ENCODE data around the gene EEF1E1.
"Not testable (repeated sequence)": the region's sequence is repeated elsewhere in the genome, so short reads cannot be mapped to it uniquely, and the experiment has no call there.

Gene EEF1E1

GRCh38 chr6:8063761-8064637 is 38.3 kb downstream of the EEF1E1 start, which contains the start of gene BLOC1S5:
Gene BLOC1S5 (minus strand): TSS chr6:8064389. CDS start chr6:8064376, 13 bp downstream.
- DNase-seq: peak; percentile 98
- Mint-ChIP-seq H3K4me3 (peak within 1 kb of the TSS; percentile 92), H3K9me3 (no peaks in the 10 kb centered on the region), H3K36me3 (peaks cover 13% of the 10 kb centered on the region), H3K27me3 (peaks cover 4% of the 10 kb centered on the region), H3K4me1 (peaks cover 35% of the 10 kb centered on the region), H3K27ac (peak within 1 kb of the TSS; percentile 89)
- CTCF ChIA-PET: interaction anchor here (0.6 to 2.4 kb wide), 5 partner anchors 38 to 341 kb away, joined by 3 to 5 read pairs (median 4); partner anchors contain the start of genes BMP6 and EEF1E1

DNA sequence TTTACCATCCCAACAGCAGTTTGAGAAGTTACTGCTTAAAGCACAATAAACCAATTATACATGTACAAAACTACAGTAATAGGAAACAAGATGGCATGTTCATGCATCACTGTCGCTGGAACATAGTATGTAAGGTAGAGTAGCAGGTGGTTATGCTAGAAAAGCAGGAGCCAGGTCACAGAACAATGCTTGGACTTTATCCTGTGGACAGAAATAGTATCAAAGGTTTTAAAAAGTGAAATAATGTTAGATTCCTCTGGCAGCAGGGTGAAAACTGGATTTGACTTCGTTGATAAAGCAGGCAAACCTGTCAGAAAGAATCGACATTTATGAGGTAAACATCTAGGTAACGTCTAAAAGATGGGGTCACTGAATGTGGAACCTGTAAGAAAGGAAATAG is 40.6 kb downstream of the EEF1E1 start:
- Mint-ChIP-seq H3K27me3 (no peaks in the 10 kb centered on the region), H3K4me3 (no peak overlapping the region), H3K4me1 (peaks cover 31% of the 10 kb centered on the region), H3K36me3 (peaks cover 14% of the 10 kb centered on the region), H3K27ac (no peak overlapping the region), H3K9me3 (no peaks in the 10 kb centered on the region)
- DNase-seq: no peak
- CTCF ChIA-PET: no interaction called here

DNA sequence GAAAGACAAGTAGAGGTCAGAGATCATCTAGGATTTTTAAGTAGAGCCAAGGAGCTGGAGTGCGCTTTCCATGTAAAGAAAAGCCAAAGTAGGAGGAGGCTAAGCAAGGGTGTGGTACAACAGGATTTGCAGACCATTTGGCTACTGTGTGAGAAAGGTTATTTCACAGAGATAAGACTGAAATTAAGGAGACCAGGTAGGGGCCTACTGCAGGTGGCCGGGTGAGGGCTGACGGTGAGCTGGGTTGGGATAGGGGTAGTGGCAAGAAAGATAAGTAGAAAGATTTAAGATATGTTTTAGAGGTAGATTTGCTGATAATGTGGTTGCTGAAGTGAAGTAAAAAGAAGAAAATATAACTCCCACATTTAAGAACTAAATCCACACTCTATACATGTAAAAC is 42.0 kb downstream of the EEF1E1 start:
- Mint-ChIP-seq H3K27me3 (no peaks in the 10 kb centered on the region), H3K36me3 (peaks cover 17% of the 10 kb centered on the region), H3K27ac (no peak overlapping the region), H3K4me1 (peaks cover 19% of the 10 kb centered on the region), H3K9me3 (no peaks in the 10 kb centered on the region), H3K4me3 (no peak overlapping the region)
- no peak for DNase-seq
- CTCF ChIA-PET: interaction anchor here (0.6 to 2.9 kb wide), 3 partner anchors 335 to 339 kb away, joined by 3 to 12 read pairs (median 12); partner anchors contain the start of gene BMP6

DNA sequence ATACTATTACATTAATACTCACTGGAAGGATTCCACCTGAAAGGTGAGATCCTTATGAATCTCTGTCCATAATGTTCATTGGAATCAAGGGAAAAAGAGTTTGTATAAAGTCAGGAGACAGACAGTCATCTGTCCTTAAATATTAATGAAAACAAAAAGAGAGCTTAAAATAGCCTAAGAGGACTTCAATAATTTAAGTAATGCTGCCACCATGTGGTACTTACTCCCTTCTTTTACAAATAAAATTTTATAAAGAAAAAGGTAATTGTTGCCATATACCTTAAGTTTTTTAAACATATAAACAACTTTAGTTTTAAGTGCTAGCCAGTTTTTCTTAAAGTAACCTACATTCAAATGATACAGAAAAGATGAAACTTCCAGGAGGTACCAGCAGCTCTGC is 43.2 kb downstream of the EEF1E1 start:
- Mint-ChIP-seq H3K4me3 (no peak overlapping the region), H3K9me3 (no peaks in the 10 kb centered on the region), H3K27me3 (no peaks in the 10 kb centered on the region), H3K27ac (no peak overlapping the region), H3K36me3 (peaks cover 21% of the 10 kb centered on the region), H3K4me1 (peaks cover 8% of the 10 kb centered on the region)
- CTCF ChIA-PET: interaction anchor here (0.9 to 2.9 kb wide), 7 partner anchors 20 to 338 kb away, joined by 3 to 12 read pairs (median 4); partner anchors contain the start of gene BMP6
- DNase-seq: no peak

- Mint-ChIP-seq H3K27ac (no peak overlapping the region), H3K4me1 (peaks cover 3% of the 10 kb centered on the region), H3K9me3 (no peaks in the 10 kb centered on the region), H3K4me3 (no peak overlapping the region), H3K27me3 (no peaks in the 10 kb centered on the region), H3K36me3 (peaks cover 25% of the 10 kb centered on the region)
- no peak for DNase-seq
- CTCF ChIA-PET: interaction anchor here (1.0 to 2.9 kb wide), 4 partner anchors 141 to 339 kb away, joined by 3 to 12 read pairs (median 4); partner anchors contain the start of gene BMP6
Measured at GRCh38 chr6:8057793-8058192, 44.6 kb downstream of the EEF1E1 start.

DNA sequence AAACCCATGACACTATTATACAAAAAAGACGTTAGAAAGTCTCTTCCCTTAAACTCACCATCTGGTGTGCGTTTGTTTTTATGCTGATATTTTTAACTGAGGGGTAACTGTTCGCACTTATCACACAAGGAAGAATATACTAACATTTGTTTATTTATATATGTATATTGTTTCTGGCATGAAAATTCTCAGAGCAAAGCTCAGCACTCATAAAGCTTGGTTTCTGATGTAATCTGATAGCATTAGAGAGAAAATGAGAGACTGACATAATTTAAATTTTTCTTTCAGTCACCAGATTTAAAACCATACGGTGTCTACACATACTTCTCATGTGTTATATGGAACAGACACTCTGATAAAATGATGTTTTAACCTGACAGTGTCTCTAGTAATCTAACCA is 45.1 kb downstream of the EEF1E1 start:
- H3K27me3 Mint-ChIP-seq: no peaks in the 10 kb centered on the region
- H3K4me3 Mint-ChIP-seq: no peak overlapping the region
- no peaks in the 10 kb centered on the region for H3K4me1 Mint-ChIP-seq
- peaks cover 23% of the 10 kb centered on the region for H3K36me3 Mint-ChIP-seq
- H3K27ac Mint-ChIP-seq: no peak overlapping the region
- H3K9me3 Mint-ChIP-seq: no peaks in the 10 kb centered on the region
- CTCF ChIA-PET: interaction anchor here (1.3 to 2.9 kb wide), 2 partner anchors 332 to 334 kb away, joined by 3 to 12 read pairs; partner anchors contain the start of gene BMP6
- DNase-seq: no peak

- H3K36me3 Mint-ChIP-seq: peaks cover 24% of the 10 kb centered on the region
Measured at GRCh38 chr6:8054276-8054675, 48.1 kb downstream of the EEF1E1 start.

GRCh38 chr6:8047541-8048292 is 54.6 kb downstream of the EEF1E1 start:
- Mint-ChIP-seq H3K36me3 (peaks cover 46% of the 10 kb centered on the region), H3K4me3 (no peak overlapping the region), H3K9me3 (peaks cover 9% of the 10 kb centered on the region), H3K4me1 (no peaks in the 10 kb centered on the region), H3K27me3 (no peaks in the 10 kb centered on the region), H3K27ac (no peak overlapping the region)
- CTCF ChIA-PET: no interaction called here
- DNase-seq: no peak

More at GRCh38 chr6:8054276-8054675, 48.1 kb downstream of the EEF1E1 start:
- Mint-ChIP-seq H3K4me1 (no peaks in the 10 kb centered on the region), H3K9me3 (no peaks in the 10 kb centered on the region), H3K4me3 (no peak overlapping the region), H3K27ac (no peak overlapping the region), H3K27me3 (no peaks in the 10 kb centered on the region)
- CTCF ChIA-PET: no interaction called here
- no peak for DNase-seq

GRCh38 chr6:8045769-8046168 is 56.6 kb downstream of the EEF1E1 start:
- H3K4me3 Mint-ChIP-seq, H3K27ac Mint-ChIP-seq, DNase-seq, H3K4me1 Mint-ChIP-seq, CTCF ChIA-PET, H3K9me3 Mint-ChIP-seq, H3K27me3 Mint-ChIP-seq: not testable (repeated sequence)
- H3K36me3 Mint-ChIP-seq: peaks cover 47% of the 10 kb centered on the region

GRCh38 chr6:8043221-8043620 is 59.1 kb downstream of the EEF1E1 start:
- no peak overlapping the region for H3K27ac Mint-ChIP-seq
- no peak overlapping the region for H3K4me3 Mint-ChIP-seq
- H3K4me1 Mint-ChIP-seq: no peaks in the 10 kb centered on the region
- peaks cover 55% of the 10 kb centered on the region for H3K36me3 Mint-ChIP-seq
- CTCF ChIA-PET: no interaction called here
- DNase-seq: no peak
- H3K9me3 Mint-ChIP-seq: peaks cover 9% of the 10 kb centered on the region
- H3K27me3 Mint-ChIP-seq: no peaks in the 10 kb centered on the region

DNA sequence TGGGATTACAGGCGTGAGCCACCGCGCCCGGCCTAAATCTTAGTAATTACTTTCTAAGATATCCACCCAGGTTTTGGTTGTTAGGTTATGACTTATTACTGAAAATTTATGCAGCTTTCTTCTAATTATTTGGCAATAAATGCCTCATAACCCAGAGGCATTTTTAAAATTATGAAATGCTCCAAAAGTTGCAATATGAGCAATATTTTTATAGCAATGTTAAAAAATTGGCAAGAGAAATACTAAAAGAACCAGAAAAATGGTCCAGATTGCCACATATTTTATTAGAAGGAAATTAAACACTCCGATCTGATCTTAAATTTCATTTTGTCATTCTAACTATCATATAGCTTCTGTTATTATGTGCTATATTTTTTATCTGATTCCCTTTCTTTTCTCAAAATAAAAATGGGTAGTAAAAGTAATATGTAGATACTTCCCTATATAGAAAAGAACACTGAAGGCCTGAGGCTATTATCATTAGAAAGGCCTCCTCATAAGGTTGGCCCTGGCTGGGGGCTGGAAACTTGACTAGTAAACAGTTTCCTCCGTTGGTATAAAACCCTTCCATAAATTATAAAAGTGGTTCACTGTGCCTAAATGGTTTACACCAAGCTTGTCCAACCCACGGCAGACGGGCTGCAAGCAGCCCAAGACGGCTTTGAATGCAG is 60.3 kb downstream of the EEF1E1 start:
- Mint-ChIP-seq H3K9me3 (peaks cover 9% of the 10 kb centered on the region), H3K36me3 (peaks cover 52% of the 10 kb centered on the region), H3K4me3 (no peak overlapping the region), H3K4me1 (no peaks in the 10 kb centered on the region), H3K27me3 (no peaks in the 10 kb centered on the region), H3K27ac (no peak overlapping the region)
- DNase-seq: no peak
- CTCF ChIA-PET: no interaction called here

- CTCF ChIA-PET, DNase-seq, H3K4me3 Mint-ChIP-seq, H3K27me3 Mint-ChIP-seq, H3K27ac Mint-ChIP-seq, H3K4me1 Mint-ChIP-seq: not testable (repeated sequence)
- peaks cover 44% of the 10 kb centered on the region for H3K36me3 Mint-ChIP-seq
- peaks cover 12% of the 10 kb centered on the region for H3K9me3 Mint-ChIP-seq
Measured at GRCh38 chr6:8034107-8034506, 68.2 kb downstream of the EEF1E1 start.

GRCh38 chr6:8030920-8031319 is 71.4 kb downstream of the EEF1E1 start:
- peaks cover 12% of the 10 kb centered on the region for H3K9me3 Mint-ChIP-seq
- H3K36me3 Mint-ChIP-seq: peaks cover 28% of the 10 kb centered on the region
- H3K27ac Mint-ChIP-seq: no peak overlapping the region
- no peak for DNase-seq
- CTCF ChIA-PET: no interaction called here
- no peak overlapping the region for H3K4me3 Mint-ChIP-seq
- no peaks in the 10 kb centered on the region for H3K4me1 Mint-ChIP-seq
- no peaks in the 10 kb centered on the region for H3K27me3 Mint-ChIP-seq

Measured in activated naive CD4-positive, alpha-beta T cell treated with anti-CD3 and anti-CD28 coated beads, Interleukin-2, amount 10 ng/mL, durations not matched to agents 7 days and 5 days (primary cell).